ENCODE measurements around the gene STIM1.

The STIM1 gene

DNA sequence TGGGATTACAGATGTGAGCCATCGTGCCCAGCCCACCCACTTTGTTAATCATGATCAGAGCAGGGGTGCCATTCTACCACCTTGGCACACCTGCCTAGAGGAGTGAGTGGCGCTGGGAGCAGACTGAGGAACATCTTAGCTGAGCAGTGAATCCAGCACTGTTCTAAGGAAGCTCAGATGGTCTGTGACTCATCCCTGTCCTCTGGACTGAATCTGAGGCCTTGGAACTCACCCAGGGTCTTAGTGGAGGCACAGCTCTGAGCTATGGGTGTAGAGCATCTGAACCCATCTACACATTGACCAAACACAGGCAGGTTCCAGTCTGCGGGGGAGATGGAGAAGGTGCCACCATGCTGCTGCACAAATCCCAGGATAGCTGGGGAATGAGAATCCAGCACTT is 32.2 kb upstream of the STIM1 start:
- POLR2A ChIA-PET, result interaction anchor here (0.6 to 0.7 kb wide), 2 partner anchors 55 to 235 kb away, joined by 3 read pairs; no protein-coding TSS in a partner anchor
- CTCF ChIA-PET, result interaction anchor here (0.9 to 2.6 kb wide), 8 partner anchors 9 to 250 kb away, joined by 3 to 15 read pairs (median 4); partner anchors contain the start of genes PGAP2 and RHOG
- DNase-seq (ENCODE audit: extremely low spot score), result no peak
- TF ChIP-seq, protein P1, sequence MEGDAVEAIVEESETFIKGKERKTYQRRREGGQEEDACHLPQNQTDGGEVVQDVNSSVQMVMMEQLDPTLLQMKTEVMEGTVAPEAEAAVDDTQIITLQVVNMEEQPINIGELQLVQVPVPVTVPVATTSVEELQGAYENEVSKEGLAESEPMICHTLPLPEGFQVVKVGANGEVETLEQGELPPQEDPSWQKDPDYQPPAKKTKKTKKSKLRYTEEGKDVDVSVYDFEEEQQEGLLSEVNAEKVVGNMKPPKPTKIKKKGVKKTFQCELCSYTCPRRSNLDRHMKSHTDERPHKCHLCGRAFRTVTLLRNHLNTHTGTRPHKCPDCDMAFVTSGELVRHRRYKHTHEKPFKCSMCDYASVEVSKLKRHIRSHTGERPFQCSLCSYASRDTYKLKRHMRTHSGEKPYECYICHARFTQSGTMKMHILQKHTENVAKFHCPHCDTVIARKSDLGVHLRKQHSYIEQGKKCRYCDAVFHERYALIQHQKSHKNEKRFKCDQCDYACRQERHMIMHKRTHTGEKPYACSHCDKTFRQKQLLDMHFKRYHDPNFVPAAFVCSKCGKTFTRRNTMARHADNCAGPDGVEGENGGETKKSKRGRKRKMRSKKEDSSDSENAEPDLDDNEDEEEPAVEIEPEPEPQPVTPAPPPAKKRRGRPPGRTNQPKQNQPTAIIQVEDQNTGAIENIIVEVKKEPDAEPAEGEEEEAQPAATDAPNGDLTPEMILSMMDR (IDR thresholded peaks at IDR 0.05; ENCODE audit: control extremely low read depth, extremely low read depth, low read depth, missing control alignments), result no peak

DNA sequence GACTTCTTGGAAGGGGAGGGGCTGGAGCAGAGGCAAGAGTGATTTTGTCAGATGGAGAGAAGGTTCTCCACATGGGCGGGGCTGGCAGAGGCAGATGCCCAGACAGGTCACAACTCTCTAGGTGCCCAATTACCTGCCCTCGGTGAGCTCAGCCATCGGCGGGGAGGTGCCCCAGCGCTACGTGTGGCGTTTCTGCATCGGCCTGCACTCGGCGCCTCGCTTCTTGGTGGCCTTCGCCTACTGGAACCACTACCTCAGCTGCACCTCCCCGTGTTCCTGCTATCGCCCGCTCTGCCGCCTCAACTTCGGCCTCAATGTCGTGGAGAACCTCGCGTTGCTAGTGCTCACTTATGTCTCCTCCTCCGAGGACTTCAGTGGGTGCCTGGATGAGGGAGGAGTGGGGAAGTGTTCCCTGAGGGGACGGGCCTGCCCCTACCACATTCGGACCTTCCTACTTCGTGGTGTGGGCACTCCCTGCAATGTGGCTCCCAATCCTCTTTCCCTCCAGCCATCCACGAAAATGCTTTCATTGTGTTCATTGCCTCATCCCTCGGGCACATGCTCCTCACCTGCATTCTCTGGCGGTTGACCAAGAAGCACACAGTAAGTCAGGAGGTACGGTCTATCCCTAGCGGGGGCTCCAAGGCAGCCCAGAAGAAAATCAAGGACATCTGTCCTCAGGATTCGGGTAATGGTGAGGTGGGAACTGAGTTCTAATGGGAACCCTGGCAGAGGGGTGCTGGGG is 31.5 kb upstream of the STIM1 start:
- ChIA-PET POLR2A (interaction anchor here (1.3 kb wide), 1 partner anchor 16 kb away, joined by 3 read pairs; the partner anchor contains the start of gene RHOG), CTCF (interaction anchor here (0.9 to 3.3 kb wide), 11 partner anchors 11 to 249 kb away, joined by 3 to 28 read pairs (median 6); partner anchors contain the start of genes PGAP2 and RHOG)
- DNase-seq (ENCODE audit: extremely low spot score), result no peak
- TF ChIP-seq, protein P1 (IDR thresholded peaks at IDR 0.05; ENCODE audit: control extremely low read depth, extremely low read depth, low read depth, missing control alignments), result no peak

- TF ChIP-seq, protein P1 (IDR thresholded peaks at IDR 0.05; ENCODE audit: control extremely low read depth, extremely low read depth, low read depth, missing control alignments), result peak; percentile 71
- CTCF ChIA-PET, result interaction anchor here (0.9 to 3.8 kb wide), 12 partner anchors 9 to 604 kb away, joined by 3 to 28 read pairs (median 3); partner anchors contain the start of genes RHOG and STIM1
- POLR2A ChIA-PET, result interaction anchor here (0.6 to 1.3 kb wide), 2 partner anchors 15 to 260 kb away, joined by 3 read pairs; partner anchors contain the start of gene RHOG
- peak; percentile 83 for DNase-seq (ENCODE audit: extremely low spot score)
Measured at GRCh38 chr11:3824714-3825472, 30.6 kb upstream of the STIM1 start.

DNA sequence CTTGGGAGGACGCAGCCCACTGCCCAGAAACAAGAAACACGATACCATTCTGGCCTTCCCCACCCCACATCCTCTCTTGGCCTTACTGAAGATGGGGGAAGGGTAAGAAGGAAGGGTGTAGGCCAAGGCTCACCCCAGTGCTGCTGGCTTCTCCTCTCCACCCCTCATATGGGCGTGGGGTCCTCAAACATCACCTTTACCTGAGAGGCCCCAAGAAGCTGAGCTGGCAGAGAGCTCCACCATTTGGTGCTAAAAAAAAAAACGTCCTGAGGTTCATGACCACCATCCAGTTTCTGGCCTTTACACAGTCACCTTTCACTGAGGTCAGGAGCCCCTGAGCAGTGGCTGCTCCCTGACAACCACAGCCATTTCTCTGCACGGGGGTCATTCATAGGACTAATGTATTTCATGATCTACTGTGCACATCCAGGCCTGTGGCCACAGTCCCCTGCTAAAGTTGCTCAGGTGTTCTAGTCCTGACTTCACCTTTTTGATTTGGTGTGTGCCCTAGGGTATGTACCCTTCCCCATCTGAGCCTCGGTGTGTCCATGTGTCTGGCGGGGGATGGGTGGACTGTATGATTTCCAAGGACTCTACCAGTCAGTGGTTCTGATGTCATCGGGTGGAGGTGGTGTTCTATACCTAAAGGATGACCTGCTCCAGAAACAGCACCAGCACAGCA is 29.9 kb upstream of the STIM1 start:
- TF ChIP-seq, protein P1 (IDR thresholded peaks at IDR 0.05; ENCODE audit: control extremely low read depth, extremely low read depth, low read depth, missing control alignments), result no peak
- no peak for DNase-seq (ENCODE audit: extremely low spot score)
- CTCF ChIA-PET, result interaction anchor here (0.9 to 3.8 kb wide), 12 partner anchors 8 to 603 kb away, joined by 3 to 28 read pairs (median 3); partner anchors contain the start of genes RHOG and STIM1
- POLR2A ChIA-PET, result interaction anchor here (0.6 to 1.3 kb wide), 2 partner anchors 15 to 259 kb away, joined by 3 read pairs; partner anchors contain the start of gene RHOG

DNA sequence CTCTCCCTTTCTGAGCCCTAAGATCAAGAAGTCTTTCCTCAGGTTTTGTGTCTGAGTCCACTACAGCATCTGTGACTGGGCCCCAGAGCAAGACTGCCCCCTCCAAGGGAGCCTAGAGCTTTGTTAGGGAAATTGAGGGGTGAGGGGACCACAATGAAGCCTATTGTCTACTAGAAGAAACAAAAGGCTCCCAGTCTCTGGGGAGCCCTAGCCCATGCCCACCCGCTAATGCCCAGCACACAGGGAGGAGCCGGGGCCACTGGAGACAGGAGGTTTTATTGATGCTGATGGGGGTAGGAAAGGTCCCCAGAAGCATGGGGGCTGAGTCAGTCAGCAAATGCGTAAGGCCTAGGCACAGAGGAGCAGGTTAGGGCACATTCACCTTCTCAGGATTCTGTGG is 28.7 kb upstream of the STIM1 start:
- no peak for DNase-seq (ENCODE audit: extremely low spot score)
- TF ChIP-seq, protein P1 (IDR thresholded peaks at IDR 0.05; ENCODE audit: control extremely low read depth, extremely low read depth, low read depth, missing control alignments), result no peak
- CTCF ChIA-PET, result interaction anchor here (1.0 to 3.8 kb wide), 7 partner anchors 9 to 246 kb away, joined by 4 to 27 read pairs (median 5); partner anchors contain the start of genes PGAP2, RHOG and STIM1
- POLR2A ChIA-PET, result no interaction called here

Data from GM10248 (cell line).